22Rv1 (cell line): ENCODE data around the gene EPS8L3.

ENCODE experiments used
- H3K27ac ChIP-seq: fragments of 450-650 bp; 2 replicates; pipeline ENCODE4 v1.5.1; 2017
- CTCF ChIP-seq: fragments of 450-650 bp; IDR thresholded peaks from 2 replicates; pipeline ENCODE4 v1.5.1; 2017; ENCODE audit warnings: mild to moderate bottlenecking
- ZFX ChIP-seq: fragments of 450-650 bp; IDR thresholded peaks from 2 replicates; pipeline ENCODE4 v1.6.1; 2017; ENCODE audit warnings: antibody characterized with exemption, borderline replicate concordance

The EPS8L3 gene

GRCh38 chr1:109805486-109806165 lies 41.9 kb upstream of the EPS8L3 start:
- TF ChIP-seq ZFX (no peak), CTCF (no peak)
- H3K27ac ChIP-seq, result no peak overlapping the region

DNA sequence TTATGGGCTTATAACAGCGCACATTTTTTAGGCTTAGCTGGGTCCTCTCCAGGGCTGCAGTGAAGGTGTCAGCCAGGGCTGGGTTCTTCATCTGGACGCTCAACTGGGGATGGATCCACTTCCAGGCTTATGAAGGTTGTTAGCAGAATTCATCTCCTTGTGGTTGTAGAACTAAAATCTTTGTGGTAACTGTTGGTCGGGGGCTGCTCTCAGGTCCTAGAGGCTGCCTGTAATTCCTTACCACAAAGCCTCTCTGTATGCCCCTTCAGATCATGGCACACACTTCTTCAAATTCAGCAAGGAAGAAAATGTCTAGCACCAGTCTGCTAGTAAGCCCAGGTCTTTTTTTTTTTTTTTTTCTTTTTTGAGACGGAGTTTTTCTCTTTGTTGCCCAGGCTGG lies 40.9 kb upstream of the EPS8L3 start:
- TF ChIP-seq ZFX (no peak), CTCF (no peak)
- no peak overlapping the region for H3K27ac ChIP-seq

DNA sequence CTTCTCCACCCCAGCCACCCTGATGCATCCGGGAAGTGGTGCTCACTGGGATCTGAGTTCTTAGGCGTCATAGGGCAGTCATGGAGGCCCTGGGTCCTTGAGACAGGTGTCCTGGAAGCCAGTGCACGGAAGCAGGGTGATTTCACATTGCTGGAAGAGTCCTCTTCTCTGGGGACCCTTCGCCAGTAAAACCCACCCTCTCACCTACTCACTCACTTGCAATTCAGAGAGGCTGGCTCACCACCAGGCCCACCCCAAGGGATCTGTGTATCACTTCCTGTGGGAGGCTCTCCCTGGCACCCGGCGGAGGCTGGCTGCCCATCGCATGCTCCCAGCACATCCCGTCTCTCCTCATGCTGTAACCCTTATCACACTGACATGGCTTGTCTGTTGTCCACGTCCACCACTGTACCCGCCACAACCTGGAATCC lies 40.2 kb upstream of the EPS8L3 start:
- H3K27ac ChIP-seq, result no peak overlapping the region
- TF ChIP-seq ZFX (no peak), CTCF (no peak)

DNA sequence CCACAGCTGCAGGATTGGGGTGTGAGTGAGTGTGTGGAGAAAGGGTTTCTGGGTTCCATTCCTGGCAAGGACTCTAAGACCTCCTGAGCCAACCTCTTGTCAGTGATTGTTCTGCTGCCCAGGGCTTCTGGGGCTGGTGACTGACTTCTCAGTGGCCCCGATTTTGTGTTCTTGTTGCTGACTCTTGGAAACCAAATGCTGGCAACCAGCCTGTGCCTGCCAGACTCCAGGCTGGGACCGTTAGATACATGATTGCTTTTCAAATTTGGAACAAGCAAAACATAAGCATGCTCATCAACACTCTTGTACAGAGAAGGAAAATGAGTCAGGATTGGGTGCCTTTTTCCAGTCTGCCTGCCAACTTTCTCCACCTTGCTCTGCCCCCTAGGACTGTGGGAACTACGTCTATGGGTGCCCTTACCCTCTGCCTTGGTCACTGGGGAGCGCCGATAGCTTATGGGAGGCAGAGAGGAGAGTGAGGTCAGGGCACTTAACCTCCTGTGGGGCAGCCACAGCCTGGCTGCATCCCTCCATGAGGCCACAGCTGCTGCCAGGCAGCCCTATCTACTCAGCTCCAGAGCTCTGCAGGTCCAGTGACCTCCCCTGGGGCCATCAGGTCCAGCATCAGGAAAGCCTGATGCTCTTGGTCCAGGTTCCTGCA lies 39.3 kb upstream of the EPS8L3 start:
- no peak overlapping the region for H3K27ac ChIP-seq
- TF ChIP-seq CTCF, result no peak
- no peak for TF ChIP-seq ZFX

DNA sequence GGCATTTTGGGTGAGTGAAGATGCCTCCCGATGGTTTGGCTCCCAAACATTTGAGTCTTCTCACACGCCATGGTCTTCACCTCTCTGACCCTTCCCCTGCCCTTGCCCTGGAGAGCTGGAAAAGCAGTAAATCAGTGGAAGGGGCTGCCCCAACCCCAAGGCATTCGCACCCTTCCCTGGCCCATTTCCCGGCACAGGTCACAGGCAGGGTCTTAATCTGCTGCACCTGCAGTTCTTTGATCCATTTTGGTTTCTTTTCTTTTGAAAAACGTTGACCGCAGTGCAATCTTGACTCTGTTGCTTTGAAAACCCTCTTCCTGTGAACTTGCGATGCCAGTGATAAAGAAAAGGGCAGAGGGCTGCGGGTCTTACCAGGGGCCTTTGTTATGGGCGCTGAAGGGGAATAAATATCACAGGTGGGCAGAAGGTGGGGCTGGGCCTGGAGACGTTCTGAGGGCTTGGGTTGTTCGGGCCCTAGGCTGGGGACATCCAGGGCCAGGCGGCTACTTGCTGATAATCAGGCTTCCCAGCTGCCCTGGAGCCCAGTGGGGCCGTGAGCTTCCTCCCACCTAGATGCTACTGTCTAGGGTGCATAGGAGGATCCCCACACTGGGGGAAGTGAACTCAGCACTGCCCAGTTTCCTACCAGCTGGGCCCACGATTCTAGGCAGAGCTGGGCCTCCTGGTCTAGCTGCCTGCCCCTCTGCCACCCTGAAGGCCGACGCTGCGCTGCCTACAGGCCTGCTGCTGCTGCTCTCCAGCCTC lies 38.6 kb upstream of the EPS8L3 start:
- H3K27ac ChIP-seq, result no peak overlapping the region

DNA sequence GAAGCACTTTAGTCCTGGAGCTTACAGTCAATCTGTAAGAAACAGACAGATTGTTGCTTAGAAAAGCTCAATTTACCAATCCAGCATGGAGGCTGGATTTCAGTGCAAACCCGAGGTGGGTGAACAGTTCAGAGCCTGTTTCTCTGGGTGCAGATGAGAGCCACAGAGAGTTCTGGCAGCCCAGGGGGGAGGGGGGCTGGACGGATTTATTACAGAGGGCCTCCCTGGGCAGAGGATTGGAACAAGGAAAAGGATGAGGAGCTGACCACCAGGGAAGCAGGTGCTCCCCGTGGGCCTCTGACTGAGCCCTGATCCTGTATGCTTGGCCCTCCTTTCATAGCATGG lies 38.0 kb upstream of the EPS8L3 start:
- TF ChIP-seq ZFX (no peak), CTCF (no peak)
- H3K27ac ChIP-seq, result no peak overlapping the region

More for the DNA sequence above, 38.6 kb upstream of the EPS8L3 start:
- TF ChIP-seq CTCF (no peak), ZFX (no peak)

GRCh38 chr1:109800291-109800690 lies 36.6 kb upstream of the EPS8L3 start:
- no peak overlapping the region for H3K27ac ChIP-seq
- no peak for TF ChIP-seq CTCF
- no peak for TF ChIP-seq ZFX
